ENCODE data around the gene RYR3. TPM values are rescaled to one million over a fixed set of nuclear protein-coding genes. Genes with fewer than 3 reads are reported as not detected.

The RYR3 gene
- total and polyA plus RNA-seq, 2 donors (not counting 1 experiment from before 2014, with no cell fraction given) = not detected

DNA sequence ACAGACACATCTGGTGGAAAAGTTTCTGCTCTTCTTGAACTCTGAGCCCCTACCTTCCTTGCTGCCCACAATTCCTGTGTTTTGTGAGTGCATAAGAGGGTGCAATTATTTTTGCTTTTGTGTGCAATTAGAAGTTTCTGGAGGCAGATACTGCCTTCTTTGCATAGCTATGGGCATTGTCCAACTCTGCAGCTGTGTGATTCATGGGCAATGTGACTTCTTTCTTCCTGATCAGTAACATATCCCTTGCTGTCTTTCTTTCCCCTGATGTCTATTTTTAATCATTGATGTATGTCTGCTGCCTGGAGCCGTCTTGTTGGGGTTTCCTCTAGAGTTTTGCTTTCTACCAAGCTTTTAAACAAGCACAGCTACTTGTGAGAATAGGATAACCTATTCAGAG is 336.0 kb downstream of the RYR3 start:
- TF ChIP-seq CTCF (IDR thresholded peaks at IDR 0.05) = no peak
- no peak for TF ChIP-seq EZH2 (IDR thresholded peaks at IDR 0.05; ENCODE audit: borderline replicate concordance, insufficient read depth, low read depth, low read length, poor library complexity, severe bottlenecking)
- no peak overlapping the region for H3K4me2 ChIP-seq (replicated peaks; ENCODE audit: low read depth, low read length, poor library complexity, severe bottlenecking)
- ATAC-seq (ENCODE audit: low read depth) = no peak
- CTCF ChIA-PET = no interaction called here
- intact Hi-C loops (cut with micrococcal nuclease) = no loop called here
- no peak for DNase-seq
- no peak overlapping the region for H3K9ac ChIP-seq (ENCODE audit: low read length)
- H3K4me1 ChIP-seq (ENCODE audit: control insufficient read depth in 2 of 2, insufficient read depth in 2 of 2, low read length in 2 of 2) = no peaks in the 10 kb centered on the region
- no peaks in the 10 kb centered on the region for H3K4me1 Mint-ChIP-seq
- no peak overlapping the region for H3K4me3 ChIP-seq (ENCODE audit: control extremely low read depth in 1 of 5, extremely low read depth in 1 of 5, insufficient read depth in 1 of 5, low read depth in 2 of 5, low read length in 4 of 5)
- peaks cover 0 to 3% (median 2%) of the 10 kb centered on the region in 4 experiments for H3K27me3 ChIP-seq (replicated peaks in 1 of 4; ENCODE audit: control extremely low read depth in 1 of 4, control insufficient read depth in 3 of 4, insufficient read depth in 4 of 4, low read length in 3 of 4)
- POLR2A ChIA-PET = no interaction called here
- H4K20me1 ChIP-seq (ENCODE audit: control insufficient read depth, insufficient read depth, low read length, poor library complexity, severe bottlenecking) = no peaks in the 10 kb centered on the region
- no peaks in the 10 kb centered on the region for H3K79me2 ChIP-seq (ENCODE audit: control insufficient read depth, insufficient read depth, low read length)
- peaks cover 6% of the 10 kb centered on the region for H3K27me3 Mint-ChIP-seq
- no peak overlapping the region for H3K4me3 Mint-ChIP-seq
- no peaks in the 10 kb centered on the region for H3K9me3 ChIP-seq (ENCODE audit: control extremely low read depth in 1 of 3, control insufficient read depth in 2 of 3, insufficient read depth in 1 of 3, low read length in 2 of 3)
- H3K9me3 Mint-ChIP-seq (ENCODE audit: insufficient read depth) = no peaks in the 10 kb centered on the region
- H3K27ac Mint-ChIP-seq = no peak overlapping the region
- H3K27ac ChIP-seq (ENCODE audit: low read length in 2 of 2) = no peak overlapping the region
- H3K36me3 ChIP-seq (replicated peaks in 1 of 2; ENCODE audit: control extremely low read depth in 1 of 2, control insufficient read depth in 1 of 2, extremely low read depth in 1 of 2, insufficient read depth in 2 of 2, low read length in 1 of 2) = no peaks in the 10 kb centered on the region
- no peak overlapping the region for H2AFZ ChIP-seq (ENCODE audit: insufficient read depth, low read depth, low read length, poor library complexity, severe bottlenecking)
- no CpG with 5 or more reads among the region's 1 CpG for WGBS (ENCODE audit: insufficient coverage)

- no peak for TF ChIP-seq CTCF (IDR thresholded peaks at IDR 0.05)
- no peak for TF ChIP-seq EZH2 (IDR thresholded peaks at IDR 0.05; ENCODE audit: borderline replicate concordance, insufficient read depth, low read depth, low read length, poor library complexity, severe bottlenecking)
- intact Hi-C loops (cut with micrococcal nuclease) = no loop called here
- DNase-seq (no peak), ATAC-seq (ENCODE audit: low read depth) (no peak)
- Histone ChIP-seq H3K36me3 (replicated peaks in 1 of 2; ENCODE audit: control extremely low read depth in 1 of 2, control insufficient read depth in 1 of 2, extremely low read depth in 1 of 2, insufficient read depth in 2 of 2, low read length in 1 of 2) (no peaks in the 10 kb centered on the region), H3K4me2 (replicated peaks; ENCODE audit: low read depth, low read length, poor library complexity, severe bottlenecking) (no peak overlapping the region), H3K9ac (ENCODE audit: low read length) (no peak overlapping the region), H3K27ac (ENCODE audit: low read length in 2 of 2) (no peak overlapping the region), H2AFZ (ENCODE audit: insufficient read depth, low read depth, low read length, poor library complexity, severe bottlenecking) (no peak overlapping the region), H3K79me2 (ENCODE audit: control insufficient read depth, insufficient read depth, low read length) (no peaks in the 10 kb centered on the region), H3K4me1 (ENCODE audit: control insufficient read depth in 2 of 2, insufficient read depth in 2 of 2, low read length in 2 of 2) (no peaks in the 10 kb centered on the region), H3K4me3 (ENCODE audit: control extremely low read depth in 1 of 5, extremely low read depth in 1 of 5, insufficient read depth in 1 of 5, low read depth in 2 of 5, low read length in 4 of 5) (no peak overlapping the region), H3K27me3 (replicated peaks in 1 of 4; ENCODE audit: control extremely low read depth in 1 of 4, control insufficient read depth in 3 of 4, insufficient read depth in 4 of 4, low read length in 3 of 4) (peaks cover 0 to 3% (median 2%) of the 10 kb centered on the region in 4 experiments), H4K20me1 (ENCODE audit: control insufficient read depth, insufficient read depth, low read length, poor library complexity, severe bottlenecking) (no peaks in the 10 kb centered on the region), H3K9me3 (ENCODE audit: control extremely low read depth in 1 of 3, control insufficient read depth in 2 of 3, insufficient read depth in 1 of 3, low read length in 2 of 3) (no peaks in the 10 kb centered on the region)
- Mint-ChIP-seq H3K4me1 (no peaks in the 10 kb centered on the region), H3K4me3 (no peak overlapping the region), H3K27ac (no peak overlapping the region), H3K27me3 (peaks cover 6% of the 10 kb centered on the region), H3K9me3 (ENCODE audit: insufficient read depth) (no peaks in the 10 kb centered on the region)
- POLR2A ChIA-PET = no interaction called here
- CTCF ChIA-PET = no interaction called here
- 92% methylated on average over 2 of the region's 9 CpGs for WGBS (ENCODE audit: insufficient coverage)
These were observed 338.6 kb downstream of the RYR3 start for GRCh38 chr15:33649217-33649933.
